GM21515 (cell line): ENCODE results near the gene CACNA2D1.
"Not testable (repeated sequence)": the region's sequence is repeated elsewhere in the genome, so short reads cannot be mapped to it uniquely, and the experiment has no call there.

Experiments used
- ATAC-seq: cut with Tn5 transposase; IDR thresholded peaks from one replicate; pipeline ENCODE4 v1.9.1; 2021; ENCODE audit not compliant: unreplicated experiment

Gene CACNA2D1

DNA sequence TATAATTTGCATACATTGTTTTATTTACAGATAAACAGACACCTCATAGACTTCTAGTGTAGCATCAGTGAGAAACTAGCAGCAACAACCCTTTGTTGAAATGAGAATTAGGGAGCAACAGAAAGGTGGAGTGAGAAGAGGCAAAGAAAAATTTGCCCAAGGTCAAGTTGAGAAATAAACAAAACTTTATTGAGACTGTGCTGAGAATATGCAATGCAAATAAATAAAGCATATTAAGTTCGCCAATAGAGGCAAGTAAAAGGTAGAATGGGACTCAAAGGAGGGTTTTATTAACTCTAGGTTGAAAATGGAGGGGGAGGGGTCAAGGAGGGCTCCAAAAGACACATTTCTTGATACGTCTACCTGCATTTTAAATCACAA, 49.7 kb downstream of the CACNA2D1 start:
- ATAC-seq = no peak

DNA sequence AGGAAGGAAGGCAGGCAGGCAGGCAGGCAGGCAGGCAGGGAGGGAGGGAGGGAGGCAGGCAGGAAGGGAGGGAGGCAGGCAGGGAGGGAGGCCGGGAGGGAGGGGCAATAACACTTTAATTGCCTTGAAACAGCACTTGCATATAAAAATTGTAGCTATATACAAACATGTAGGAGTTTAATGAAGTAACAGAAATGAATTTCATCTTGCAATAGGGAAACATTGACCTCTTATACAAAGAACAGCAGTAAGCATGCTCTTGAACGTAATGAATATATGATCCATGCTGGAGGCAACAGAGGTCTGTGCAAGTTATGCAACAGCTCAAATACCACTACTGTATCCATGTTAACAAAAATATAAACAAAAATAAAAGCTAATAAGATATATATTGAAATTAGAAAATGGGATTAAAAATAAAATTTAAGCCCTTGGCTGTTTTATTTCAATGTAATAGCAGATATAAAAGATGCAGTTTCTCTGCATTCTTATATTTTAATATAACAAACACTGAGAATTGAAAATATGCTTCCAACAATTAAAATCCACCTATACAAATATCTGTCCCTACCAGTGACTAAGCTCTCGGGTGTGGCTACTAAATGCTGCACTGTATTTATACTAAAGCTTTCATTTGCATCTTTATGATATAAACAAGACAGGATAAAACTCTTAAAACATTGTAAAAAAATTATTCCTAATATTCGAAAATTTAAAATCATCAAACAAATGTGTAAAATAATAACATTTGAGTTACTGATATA, 50.3 kb downstream of the CACNA2D1 start:
- no peak for ATAC-seq

DNA sequence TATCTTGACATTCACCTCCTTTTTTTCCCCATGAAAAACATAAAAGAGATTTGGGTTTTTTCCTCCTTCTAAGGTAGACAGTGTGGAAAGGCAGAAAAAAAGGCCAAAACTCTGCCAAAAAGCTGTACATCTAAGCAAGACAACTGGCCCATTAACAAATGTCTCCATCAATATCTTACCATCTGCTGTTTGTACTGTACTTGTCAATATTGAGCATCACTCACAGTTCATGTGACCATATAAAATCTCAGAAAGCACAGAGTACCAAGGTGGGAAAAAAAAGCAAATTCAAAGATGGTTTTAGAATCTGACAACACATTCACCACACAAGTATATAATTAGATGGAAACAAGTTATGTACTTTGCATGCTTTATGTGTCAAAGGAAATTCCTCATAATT, 52.6 kb downstream of the CACNA2D1 start:
- ATAC-seq = no peak

DNA sequence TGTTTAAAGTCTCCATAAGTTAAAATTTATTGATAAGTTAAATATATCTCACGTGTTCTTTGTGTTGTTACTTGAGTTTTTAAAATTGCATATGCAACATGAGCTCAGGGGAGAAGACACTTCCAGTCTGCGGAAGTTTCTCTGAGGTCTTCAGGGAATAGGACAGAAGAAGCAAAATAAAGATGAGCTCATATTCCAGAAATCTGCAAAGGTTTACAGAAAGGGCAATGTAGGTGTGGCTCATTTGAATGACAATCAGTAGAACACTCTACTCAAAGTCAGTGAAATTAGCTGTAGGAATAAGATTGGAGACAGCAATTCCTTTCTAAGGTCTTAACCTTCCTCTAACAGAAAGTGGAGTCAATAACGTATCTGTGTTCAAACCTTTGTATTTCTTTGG, 53.7 kb downstream of the CACNA2D1 start:
- ATAC-seq = no peak

DNA sequence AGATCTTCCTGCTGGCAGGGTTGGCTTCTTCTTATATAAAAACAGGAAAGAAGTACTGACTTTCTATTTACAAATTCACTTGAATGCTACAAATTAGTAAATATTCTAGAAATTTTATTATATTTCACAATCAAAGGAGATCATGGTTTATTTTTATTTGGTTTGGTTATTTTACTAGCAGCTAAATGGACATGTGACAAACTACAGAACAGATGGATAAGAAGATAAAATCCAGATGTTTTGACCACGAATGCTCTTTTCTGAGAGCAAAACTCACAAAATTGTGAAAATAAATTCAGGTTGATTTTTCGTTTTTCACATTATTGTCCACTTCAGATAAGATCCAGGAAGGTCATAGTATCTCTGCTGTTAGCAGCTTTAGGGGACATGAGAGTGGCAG, 55.4 kb downstream of the CACNA2D1 start:
- ATAC-seq = no peak

DNA sequence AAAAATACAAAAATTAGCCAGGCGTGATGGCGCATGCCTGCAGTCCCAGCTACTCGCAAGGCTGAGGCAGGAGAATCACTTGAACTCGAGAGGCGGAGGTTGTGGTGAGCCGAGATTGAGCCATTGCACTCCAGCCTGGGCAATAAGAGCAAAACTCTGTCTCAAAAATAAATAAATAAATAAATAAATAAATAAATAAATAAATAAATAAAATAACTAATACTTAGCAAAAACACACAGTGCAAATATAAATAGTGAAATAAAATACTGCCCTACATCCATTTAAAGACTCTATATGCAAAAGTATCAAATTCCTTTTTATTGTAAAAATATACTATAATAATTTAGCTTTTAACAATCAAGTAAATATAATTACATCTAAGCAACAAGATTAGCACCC, 57.0 kb downstream of the CACNA2D1 start:
- ATAC-seq = not testable (repeated sequence)

DNA sequence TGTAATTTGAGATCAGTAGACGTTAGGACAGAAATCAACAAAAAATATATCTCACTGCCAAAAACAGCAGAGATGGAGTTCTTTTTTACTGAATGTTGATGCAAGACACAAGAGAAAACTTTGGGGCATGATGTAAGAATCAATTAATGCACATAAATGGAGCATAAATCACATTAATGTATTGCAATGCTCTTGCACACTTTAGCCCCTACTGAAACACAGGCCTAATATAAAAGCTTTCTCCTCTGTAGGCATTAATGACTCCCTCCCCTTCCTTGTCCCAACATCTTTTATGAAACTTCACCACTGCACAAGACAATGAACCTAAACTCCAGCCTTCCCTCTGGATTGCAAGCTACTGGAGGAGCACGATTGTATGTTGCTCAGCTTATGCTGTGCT, 58.8 kb downstream of the CACNA2D1 start:
- ATAC-seq = no peak

DNA sequence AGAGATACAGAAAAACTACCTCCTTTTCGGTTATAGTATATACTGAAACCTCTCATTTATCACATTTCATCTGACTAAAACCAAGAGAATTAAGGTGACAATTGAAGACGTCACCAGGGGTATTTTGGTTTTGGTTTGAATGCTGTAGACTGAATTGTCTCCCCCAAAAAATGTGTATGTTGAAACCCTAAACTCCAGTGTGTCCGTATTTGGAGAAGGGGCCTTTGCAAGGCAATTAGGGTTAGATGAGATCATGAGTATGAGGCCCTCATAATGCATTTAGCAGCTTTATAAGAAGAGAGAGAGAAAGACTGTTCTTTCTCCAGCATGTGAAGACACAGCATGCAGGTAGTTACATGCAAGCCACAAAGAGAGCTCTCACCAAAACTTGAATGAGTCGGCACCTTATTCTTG, 59.5 kb downstream of the CACNA2D1 start:
- ATAC-seq = no peak

DNA sequence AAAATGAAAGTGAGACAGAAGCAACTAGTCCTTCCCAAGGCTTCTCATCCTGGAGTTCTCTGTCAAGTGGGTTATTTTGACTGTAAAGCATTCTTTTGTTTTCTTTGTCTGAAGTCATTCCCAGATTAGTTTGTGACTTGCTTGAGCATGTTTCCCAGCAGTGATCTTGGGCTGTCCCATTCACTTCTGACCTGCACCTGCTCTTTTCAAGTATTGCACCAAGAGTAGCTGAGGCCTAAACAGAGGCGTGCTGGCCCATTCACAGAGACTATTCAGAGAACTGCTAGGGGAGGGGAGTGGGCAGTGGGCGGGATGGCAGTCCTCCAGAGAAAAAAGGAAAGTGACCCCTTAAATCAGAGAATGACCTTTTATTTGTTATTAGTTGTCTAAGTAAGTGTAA, 61.3 kb downstream of the CACNA2D1 start:
- ATAC-seq = no peak

DNA sequence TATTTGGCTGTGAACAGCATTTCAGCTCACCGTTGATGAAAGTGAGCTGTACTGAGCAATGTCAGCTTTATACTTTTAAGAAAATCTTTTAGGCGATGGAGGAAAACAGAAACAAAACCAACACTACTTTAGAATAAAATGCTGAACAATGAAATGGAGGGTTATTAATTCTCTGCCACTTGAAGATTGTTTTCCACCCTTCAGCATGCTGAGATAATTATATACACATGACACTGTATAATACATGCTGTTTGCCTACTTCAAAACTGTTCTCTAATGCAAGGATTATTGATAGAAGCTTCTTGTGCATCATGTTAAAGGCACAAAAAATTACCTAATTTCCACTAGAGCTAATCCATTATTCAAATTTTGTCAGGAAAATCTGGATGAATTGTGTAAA, 66.8 kb downstream of the CACNA2D1 start:
- no peak for ATAC-seq

DNA sequence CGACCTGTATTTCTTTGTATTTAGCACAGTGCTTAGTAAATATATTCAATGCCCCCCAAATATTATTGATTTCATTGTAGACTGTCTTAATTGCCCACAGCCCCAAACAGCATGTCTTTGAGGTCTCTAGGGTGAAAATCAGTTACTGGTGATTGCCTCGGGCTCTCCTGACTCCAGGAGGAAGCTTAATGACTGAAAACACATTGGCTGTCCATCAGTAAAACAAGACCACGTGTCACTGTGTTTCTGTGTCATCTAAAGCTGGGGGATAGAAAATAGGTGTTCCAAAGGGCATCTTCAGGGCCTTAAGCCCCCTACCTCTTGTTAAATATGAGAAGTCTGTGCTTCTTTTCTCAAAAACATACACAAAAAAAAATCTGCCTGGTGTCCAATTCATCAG, 67.9 kb downstream of the CACNA2D1 start:
- ATAC-seq = no peak

DNA sequence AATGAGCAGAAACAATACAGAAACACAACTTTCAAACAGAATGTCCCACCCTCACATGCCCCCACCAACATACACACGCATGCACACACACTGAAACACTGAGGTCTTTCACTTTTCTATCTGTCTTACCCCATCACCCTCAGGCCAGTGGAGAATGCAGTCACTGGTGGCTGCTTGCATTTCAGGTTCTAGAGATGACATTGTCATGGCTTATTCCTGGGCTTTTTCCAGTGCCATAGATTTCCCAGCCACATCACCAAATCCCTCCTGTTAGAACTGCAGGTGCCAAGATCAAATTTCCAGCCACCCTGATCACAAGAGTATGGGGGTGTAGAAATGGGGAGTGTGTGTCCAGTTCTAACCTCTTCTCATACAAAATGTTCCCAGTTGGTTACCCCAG, 68.4 kb downstream of the CACNA2D1 start:
- ATAC-seq = no peak

DNA sequence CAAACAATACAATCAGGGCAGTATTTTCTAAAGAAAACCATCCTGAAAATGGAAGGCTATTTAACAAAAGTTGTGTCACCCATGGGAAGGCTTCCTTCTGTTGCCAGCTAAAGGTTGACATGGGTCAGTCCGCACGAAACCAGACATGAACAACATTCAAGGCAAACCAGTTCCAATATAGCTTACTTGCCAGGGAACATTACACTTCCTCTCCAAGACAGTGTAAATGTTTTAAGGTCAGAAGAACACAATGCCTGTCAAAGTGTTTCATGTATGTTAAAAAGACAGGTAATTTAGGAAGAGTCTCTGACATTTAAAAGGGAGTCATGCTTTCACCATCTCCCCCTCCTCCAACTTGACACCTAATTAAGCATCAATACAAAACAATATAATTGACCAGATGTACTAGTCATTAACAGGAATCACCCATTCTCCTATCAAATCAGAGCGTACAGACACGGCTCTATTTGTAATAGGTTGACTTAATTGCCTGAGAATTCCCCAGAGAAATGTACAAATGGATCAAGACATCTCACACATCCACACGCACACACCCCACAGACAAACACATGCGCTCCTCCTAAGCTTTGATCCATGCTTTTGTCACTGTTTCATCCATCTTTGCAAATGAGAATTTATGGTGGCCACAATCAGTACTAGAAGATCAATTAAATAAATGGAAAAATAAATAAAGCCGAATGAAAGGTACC, 69.5 kb downstream of the CACNA2D1 start:
- ATAC-seq = no peak

DNA sequence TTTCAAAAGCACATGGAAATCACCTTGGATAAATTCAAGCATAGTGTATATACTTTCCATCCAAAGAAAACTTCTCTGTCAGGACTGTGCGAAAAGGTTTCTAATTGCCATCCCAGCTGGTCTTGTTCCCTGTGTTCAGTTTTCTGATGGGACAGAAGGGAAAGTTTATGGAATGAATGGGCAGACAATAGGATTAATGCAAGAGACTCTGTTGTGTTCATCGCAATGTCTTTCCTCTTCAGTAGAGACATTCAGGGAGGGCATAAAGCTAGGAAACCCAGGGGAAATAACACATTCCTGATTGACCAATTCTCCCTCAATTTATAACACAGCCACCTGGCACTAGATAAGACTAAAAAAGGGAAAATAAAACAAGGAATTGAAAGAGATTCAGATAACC, 78.9 kb downstream of the CACNA2D1 start:
- ATAC-seq = no peak

DNA sequence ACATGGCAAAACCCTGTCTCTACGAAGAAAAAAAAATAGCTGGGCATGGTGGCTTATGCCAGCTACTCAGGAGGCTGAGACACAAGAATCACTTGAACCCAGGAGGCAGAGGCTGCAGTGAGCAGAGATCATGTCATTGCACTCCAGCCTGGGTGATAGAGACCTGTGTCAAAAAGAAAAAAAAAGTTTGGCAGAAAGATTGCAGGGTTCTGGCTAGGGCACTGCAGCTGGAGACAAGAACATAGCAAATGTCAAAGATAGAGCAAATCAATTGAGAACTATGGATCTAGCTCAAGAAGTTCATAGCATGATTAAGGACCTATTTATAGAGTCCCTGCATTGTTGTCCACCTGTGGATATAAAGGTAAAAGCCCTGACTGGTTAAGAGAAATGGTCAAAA, 79.5 kb downstream of the CACNA2D1 start:
- no peak for ATAC-seq

DNA sequence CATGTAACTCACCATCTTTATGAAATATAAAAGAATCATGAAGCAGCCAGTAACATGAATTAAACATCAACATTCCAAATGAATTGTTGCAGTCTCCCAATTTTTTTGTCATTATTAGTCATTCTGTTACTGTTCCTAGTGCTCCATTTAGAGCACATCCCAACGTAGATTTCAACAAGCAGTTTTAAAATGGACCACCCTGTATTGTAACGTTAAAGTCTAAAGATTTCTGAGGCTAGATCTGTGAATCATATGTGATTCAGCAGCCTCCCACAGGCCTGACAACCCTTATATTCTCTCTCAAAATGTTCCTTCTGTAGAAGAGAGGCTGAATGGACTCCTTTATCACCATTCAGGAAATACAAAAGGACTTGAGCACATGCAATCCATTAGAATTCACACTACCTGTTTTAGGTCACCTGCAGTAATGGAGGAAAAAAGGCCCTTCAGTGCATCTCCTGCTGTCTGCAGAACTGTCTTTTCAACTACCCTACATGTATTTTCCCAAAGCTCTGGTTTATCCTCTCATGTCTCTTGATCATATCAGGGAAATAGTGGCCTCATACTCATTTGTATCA, 81.4 kb downstream of the CACNA2D1 start:
- no peak for ATAC-seq

DNA sequence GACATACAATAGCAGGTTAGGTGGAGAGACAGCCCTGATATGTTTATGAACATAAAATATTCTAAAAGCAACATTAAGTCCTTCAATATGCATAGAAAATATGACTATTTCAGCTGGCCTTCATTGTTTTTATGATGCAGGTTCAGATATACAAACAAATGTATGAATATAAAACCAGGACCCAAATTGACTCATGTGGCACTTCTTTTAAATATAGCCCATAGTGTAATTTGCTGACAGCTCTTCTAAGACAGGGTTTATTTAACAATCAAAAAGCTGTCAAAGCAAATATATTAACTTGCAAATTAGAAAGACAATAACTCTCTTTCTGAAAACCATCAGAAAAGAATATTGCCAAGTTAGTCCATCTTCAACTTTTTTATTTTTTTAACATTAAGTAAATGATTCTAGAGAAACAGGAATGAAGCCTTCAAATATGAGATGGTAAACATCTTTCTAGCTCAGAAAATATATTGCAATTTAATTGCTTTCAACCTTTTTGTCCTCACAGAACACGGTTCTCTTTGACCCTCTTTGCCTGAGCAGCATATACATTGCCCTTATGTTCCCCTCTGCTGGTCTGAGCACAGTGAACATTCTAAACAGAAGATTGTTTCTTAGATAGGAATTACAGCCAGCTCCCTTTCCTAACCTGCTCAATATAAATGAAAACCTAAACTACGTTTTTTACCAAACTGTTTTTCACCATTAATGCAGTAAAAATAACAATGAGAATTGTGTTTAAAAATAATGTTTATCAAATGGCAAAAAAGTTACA, 82.8 kb downstream of the CACNA2D1 start:
- no peak for ATAC-seq

DNA sequence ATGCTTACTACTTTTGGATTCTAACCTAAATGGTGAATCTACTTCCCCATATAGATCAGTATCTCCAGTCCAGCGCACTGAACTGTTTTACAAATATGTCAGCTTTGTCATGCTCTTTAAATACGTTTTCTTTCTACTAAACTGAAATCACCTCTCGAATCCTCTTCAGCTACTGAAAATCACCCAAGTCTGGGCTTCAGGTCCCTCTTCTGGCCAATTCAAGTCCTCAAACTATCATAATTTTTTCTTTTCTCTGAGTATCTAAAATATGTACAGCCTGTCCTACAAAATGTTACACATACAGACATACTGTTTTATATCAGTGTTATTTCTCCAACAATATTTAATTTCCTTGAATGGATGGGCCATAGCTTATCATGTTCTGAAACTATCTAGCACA, 84.2 kb downstream of the CACNA2D1 start:
- ATAC-seq = no peak

DNA sequence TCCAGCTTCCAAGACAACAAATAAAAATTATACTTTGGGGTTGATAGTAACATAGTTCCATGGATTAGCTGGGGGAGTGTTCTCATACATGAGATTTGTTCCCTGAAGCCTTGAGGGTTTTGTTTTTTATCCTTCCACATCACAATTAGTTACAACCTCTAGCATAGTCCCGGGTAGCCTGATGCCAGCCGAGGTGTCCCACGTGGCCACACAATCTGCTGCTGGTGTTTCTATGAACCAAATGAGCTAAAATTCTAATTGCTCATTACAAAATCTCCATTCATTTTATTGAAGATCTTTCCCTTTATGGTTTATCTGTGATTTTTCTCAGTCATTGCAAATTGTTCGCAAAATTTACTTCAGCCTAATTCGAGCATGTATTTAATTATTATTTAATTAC, 84.7 kb downstream of the CACNA2D1 start:
- no peak for ATAC-seq

DNA sequence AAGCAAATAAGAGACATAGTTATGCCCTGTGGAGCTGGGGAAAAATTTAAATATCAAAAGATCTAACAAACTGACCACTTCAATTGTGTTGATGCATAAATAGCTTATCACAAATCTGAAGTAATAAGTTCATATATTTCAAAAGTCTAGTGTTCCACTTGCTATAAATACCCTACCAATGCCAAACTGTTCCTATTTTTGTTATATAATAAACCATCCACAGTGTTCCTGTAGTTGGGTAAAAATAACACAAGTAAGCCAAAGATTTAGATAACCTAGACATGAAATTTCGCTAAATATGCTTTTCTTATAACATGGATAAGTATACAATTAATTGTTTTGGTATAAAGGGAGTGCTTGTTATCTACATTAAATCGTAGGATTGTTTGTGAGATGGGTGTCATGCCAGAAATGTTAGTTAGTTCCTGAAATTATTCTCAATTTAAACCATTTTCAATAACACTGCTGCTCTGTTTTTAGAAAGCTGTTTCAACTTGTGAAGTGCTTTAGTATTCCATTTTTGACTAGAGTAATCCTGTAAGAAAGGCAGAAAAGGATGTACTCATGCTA, 85.5 kb downstream of the CACNA2D1 start:
- ATAC-seq = no peak

DNA sequence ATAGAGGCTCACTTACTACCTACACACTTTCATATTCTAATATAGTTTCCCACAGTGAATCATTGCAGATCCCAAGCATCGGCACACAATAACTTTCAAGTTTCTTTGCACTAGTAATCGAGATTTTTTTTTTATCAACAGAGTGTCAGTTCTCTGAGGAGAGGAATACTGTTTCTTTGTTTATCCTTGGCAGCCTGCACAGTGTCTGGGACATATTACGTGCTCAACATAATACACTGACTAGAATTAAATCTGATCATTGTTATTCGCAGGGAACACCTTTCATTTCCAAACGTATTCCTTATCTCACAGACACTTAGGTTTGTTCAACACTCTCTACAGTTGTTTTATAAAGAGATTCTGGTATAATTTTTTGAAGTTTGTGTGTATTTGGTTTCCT, 95.3 kb downstream of the CACNA2D1 start:
- ATAC-seq = no peak
